Stimulated activated memory B cell treated with anti-CD40 and anti-IgM and Interleukin-4, amounts not matched to agents 10 μg/mL and 1 μg/mL and 100 μg/mL, for 72 hours (primary cell): ENCODE results near the gene MET.

Source experiments
- ATAC-seq: fragments of 150-1000 bp; cut with Tn5 transposase; 2 replicates; pipeline ENCODE4 v1.10.0; 2021
- H3K27ac Mint-ChIP-seq: one replicate; pipeline ENCODE4 v1.8.0; 2022; ENCODE audit warnings: mild to moderate bottlenecking, mixed read lengths
- H3K27me3 Mint-ChIP-seq: one replicate; pipeline ENCODE4 v1.8.0; 2022; ENCODE audit warnings: mixed read lengths
- H3K36me3 Mint-ChIP-seq: one replicate; pipeline ENCODE4 v1.8.0; 2022; ENCODE audit warnings: mixed read lengths
- H3K4me1 Mint-ChIP-seq: one replicate; pipeline ENCODE4 v1.8.0; 2022; ENCODE audit warnings: mixed read lengths
- H3K4me3 Mint-ChIP-seq: one replicate; pipeline ENCODE4 v1.8.0; 2022; ENCODE audit warnings: mild to moderate bottlenecking, moderate library complexity, mixed read lengths
- H3K9me3 Mint-ChIP-seq: one replicate; pipeline ENCODE4 v1.8.0; 2022; ENCODE audit warnings: mixed read lengths

Gene MET

GRCh38 chr7:116829041-116829440 lies 157.0 kb downstream of the MET start:
- Mint-ChIP-seq H3K27me3 (peaks cover 34% of the 10 kb centered on the region), H3K4me1 (peaks cover 5% of the 10 kb centered on the region), H3K27ac (no peak overlapping the region), H3K36me3 (no peaks in the 10 kb centered on the region), H3K9me3 (peaks cover 6% of the 10 kb centered on the region), H3K4me3 (no peak overlapping the region)
- ATAC-seq, result peak; percentile 54

DNA sequence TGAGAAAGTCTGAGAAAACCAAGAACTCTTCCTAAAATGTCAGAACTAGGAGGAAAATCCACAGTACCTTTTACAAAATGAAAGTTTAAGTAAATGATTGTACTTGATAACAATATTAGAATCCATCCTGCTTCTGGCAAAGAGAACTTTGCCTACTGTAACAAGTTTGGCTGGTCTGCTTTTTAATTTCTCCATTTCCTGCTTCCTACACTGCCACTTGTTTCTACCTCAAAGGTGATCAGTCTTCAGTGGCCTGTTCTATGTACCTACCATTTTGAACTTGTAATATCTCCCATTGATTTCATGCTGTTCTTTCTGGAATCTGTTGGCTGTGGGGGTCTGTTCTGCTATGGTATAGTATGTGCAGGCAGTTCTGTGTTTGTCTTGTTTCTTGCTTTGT lies 157.5 kb downstream of the MET start:
- H3K27me3 Mint-ChIP-seq, result peaks cover 30% of the 10 kb centered on the region
- no peak for ATAC-seq
- H3K9me3 Mint-ChIP-seq, result peaks cover 2% of the 10 kb centered on the region
- H3K36me3 Mint-ChIP-seq, result no peaks in the 10 kb centered on the region
- H3K4me3 Mint-ChIP-seq, result no peak overlapping the region
- H3K27ac Mint-ChIP-seq, result no peak overlapping the region
- peaks cover under 1% of the 10 kb centered on the region for H3K4me1 Mint-ChIP-seq

DNA sequence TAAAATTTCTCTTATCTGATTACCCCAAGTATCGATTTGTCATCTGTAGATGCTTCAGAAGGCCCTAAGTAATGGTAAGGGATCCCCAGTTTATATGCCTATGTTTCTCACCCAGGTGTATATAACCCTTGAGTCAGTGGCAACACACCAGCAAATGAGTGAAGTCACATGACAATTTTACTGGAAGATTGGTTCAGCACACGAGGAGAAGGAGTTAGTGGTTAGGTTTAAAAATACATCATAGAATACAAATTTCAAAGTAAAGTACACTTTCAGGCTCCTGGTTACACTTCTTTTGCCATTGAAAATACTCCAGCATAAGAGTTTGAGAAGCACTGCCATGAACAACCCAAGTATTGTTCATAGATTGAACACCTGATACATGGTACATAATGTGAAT lies 160.7 kb downstream of the MET start:
- no peaks in the 10 kb centered on the region for H3K9me3 Mint-ChIP-seq
- no peaks in the 10 kb centered on the region for H3K36me3 Mint-ChIP-seq
- H3K27ac Mint-ChIP-seq, result no peak overlapping the region
- no peak overlapping the region for H3K4me3 Mint-ChIP-seq
- no peak for ATAC-seq
- peaks cover 2% of the 10 kb centered on the region for H3K27me3 Mint-ChIP-seq
- H3K4me1 Mint-ChIP-seq, result no peaks in the 10 kb centered on the region

DNA sequence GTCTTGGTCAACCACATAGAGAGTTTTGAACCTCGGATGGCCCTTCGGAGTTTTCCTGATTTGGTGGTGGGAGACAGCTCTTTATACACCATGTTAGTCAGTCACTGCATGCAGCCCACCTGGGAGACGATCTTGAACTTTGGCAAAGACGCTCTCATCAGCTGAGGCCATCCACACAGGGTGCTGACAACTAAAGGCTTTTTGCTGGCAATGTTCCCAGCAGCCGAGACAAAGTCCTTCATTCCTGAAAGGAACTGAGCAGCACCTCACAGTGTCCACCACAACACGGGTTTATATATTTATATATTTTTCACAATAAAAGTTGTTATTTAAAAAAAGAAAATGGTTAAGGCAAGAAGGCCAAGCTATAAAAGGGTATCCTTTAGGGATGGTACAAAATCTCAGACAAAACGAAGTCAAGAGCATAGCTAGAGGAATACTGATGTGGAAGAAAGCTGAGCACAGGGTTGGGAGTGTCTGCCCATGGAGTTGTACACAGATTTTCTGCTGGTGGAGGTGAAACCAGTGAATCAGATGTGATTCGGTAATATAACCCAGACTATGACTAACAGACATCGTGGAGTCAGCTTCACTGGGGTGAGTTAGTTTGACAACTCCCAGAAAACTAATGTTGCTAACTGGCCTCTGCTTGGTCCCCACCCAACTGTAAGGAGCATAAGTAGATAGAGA lies 163.0 kb downstream of the MET start:
- no peaks in the 10 kb centered on the region for H3K36me3 Mint-ChIP-seq
- H3K27me3 Mint-ChIP-seq, result no peaks in the 10 kb centered on the region
- no peak overlapping the region for H3K27ac Mint-ChIP-seq
- ATAC-seq, result no peak
- H3K9me3 Mint-ChIP-seq, result no peaks in the 10 kb centered on the region
- H3K4me3 Mint-ChIP-seq, result no peak overlapping the region
- H3K4me1 Mint-ChIP-seq, result no peaks in the 10 kb centered on the region

- H3K4me1 Mint-ChIP-seq, result no peaks in the 10 kb centered on the region
- no peaks in the 10 kb centered on the region for H3K36me3 Mint-ChIP-seq
- ATAC-seq, result no peak
- H3K27me3 Mint-ChIP-seq, result no peaks in the 10 kb centered on the region
- H3K9me3 Mint-ChIP-seq, result no peaks in the 10 kb centered on the region
- no peak overlapping the region for H3K4me3 Mint-ChIP-seq
- H3K27ac Mint-ChIP-seq, result no peak overlapping the region
These were observed 164.1 kb downstream of the MET start for GRCh38 chr7:116836048-116836447.

GRCh38 chr7:116836911-116837310 lies 164.9 kb downstream of the MET start:
- ATAC-seq, result no peak
- H3K36me3 Mint-ChIP-seq, result no peaks in the 10 kb centered on the region
- H3K4me3 Mint-ChIP-seq, result no peak overlapping the region
- H3K4me1 Mint-ChIP-seq, result peaks cover 2% of the 10 kb centered on the region
- no peaks in the 10 kb centered on the region for H3K27me3 Mint-ChIP-seq
- no peaks in the 10 kb centered on the region for H3K9me3 Mint-ChIP-seq
- H3K27ac Mint-ChIP-seq, result no peak overlapping the region

DNA sequence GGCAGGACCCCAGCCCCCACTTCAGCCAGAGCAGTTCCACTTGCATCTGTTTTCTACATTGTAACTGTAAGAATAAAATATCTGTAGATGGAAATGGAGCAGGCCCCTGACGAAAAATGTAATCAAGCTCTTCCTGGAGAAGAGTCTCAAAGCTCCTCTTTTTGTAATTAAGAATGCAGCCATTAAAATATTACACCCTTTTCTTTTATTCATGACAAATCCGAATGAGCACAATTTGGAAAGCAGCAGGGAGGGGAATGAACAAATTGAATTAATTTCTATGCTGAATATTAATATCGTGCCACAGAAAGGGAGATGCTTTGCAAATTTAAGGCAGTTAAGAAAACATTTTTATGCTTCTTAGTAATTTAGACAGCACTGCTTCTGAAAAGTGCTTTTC lies 165.6 kb downstream of the MET start:
- Mint-ChIP-seq H3K27ac (no peak overlapping the region), H3K9me3 (no peaks in the 10 kb centered on the region), H3K27me3 (no peaks in the 10 kb centered on the region), H3K4me3 (no peak overlapping the region), H3K4me1 (peaks cover 9% of the 10 kb centered on the region), H3K36me3 (no peaks in the 10 kb centered on the region)
- ATAC-seq, result no peak

GRCh38 chr7:116840256-116840655 lies 168.3 kb downstream of the MET start:
- Mint-ChIP-seq H3K36me3 (no peaks in the 10 kb centered on the region), H3K4me1 (peaks cover 21% of the 10 kb centered on the region), H3K27me3 (no peaks in the 10 kb centered on the region), H3K4me3 (no peak overlapping the region), H3K9me3 (no peaks in the 10 kb centered on the region), H3K27ac (no peak overlapping the region)
- no peak for ATAC-seq

DNA sequence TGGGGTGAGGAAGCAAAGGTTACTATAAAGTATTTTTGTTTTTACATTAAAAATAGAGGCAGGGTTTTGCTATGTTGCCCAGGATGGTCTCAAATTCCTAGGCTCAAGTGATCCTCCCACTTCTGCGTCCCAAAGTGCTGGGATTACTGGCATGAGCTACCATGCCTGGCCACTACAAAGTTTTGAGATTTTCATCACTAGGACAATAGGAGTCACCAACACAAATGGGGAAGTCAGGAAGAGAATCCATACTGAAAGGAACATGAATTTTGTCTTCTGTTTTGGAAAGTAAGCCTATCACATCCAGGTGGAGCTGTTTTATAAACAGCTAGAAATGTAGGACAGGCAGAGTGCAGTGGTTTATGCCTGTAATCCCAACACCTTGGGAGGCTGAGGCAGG lies 170.4 kb downstream of the MET start:
- H3K36me3 Mint-ChIP-seq, result no peaks in the 10 kb centered on the region
- H3K4me3 Mint-ChIP-seq, result no peak overlapping the region
- no peaks in the 10 kb centered on the region for H3K9me3 Mint-ChIP-seq
- H3K27me3 Mint-ChIP-seq, result no peaks in the 10 kb centered on the region
- H3K27ac Mint-ChIP-seq, result no peak overlapping the region
- H3K4me1 Mint-ChIP-seq, result peaks cover 21% of the 10 kb centered on the region
- ATAC-seq, result no peak

DNA sequence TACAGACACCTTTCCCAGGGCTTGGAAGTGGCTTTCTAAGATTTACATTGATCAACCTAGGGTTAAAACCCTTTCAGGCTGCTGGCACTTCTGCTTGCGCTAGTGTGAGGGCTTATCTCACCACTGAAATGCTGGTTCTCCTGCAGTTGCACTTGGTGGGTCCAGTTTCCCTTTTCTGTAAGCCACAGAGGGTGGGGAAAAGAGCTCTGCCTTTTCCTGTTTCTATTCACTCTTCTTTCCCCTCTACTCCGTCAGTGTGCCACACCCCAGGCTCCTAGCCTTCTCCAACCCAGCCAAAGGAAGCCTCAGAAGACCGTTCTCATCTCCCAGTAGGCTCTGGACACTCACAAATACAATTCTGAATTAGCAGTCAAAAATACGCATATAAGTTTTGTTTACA lies 171.4 kb downstream of the MET start:
- H3K4me1 Mint-ChIP-seq, result peaks cover 21% of the 10 kb centered on the region
- peak overlapping the region; percentile 32 for H3K4me3 Mint-ChIP-seq
- ATAC-seq, result peak; percentile 59
- H3K9me3 Mint-ChIP-seq, result no peaks in the 10 kb centered on the region
- H3K36me3 Mint-ChIP-seq, result no peaks in the 10 kb centered on the region
- no peaks in the 10 kb centered on the region for H3K27me3 Mint-ChIP-seq
- H3K27ac Mint-ChIP-seq, result peak overlapping the region; percentile 36
